Neutrophil (primary cell): ENCODE data around the gene EIF4EBP3.
"Not testable (repeated sequence)": the region's sequence is repeated elsewhere in the genome, so short reads cannot be mapped to it uniquely, and the experiment has no call there.

ENCODE experiments used
- H3K27ac ChIP-seq: fragments of 200-600 bp; sonication (generic); 2 replicates; pipeline ENCODE4 v1.5.1; 2016; ENCODE audit warnings: mild to moderate bottlenecking, moderate library complexity
- H3K27me3 ChIP-seq: fragments of 200-600 bp; sonication (generic); 2 replicates; pipeline ENCODE4 v1.6.0; 2016; ENCODE audit warnings: mild to moderate bottlenecking
- H3K36me3 ChIP-seq: fragments of 200-600 bp; sonication (generic); 2 replicates; pipeline ENCODE4 v1.5.1; 2017
- H3K4me1 ChIP-seq, 2 experiments: fragments of 200-600 bp in 1 of 2; sonication (generic) in 1 of 2; 1 replicate in 1 of 2; 2 replicates in 1 of 2; pipeline versions ENCODE4 v1.5.1 to v1.6.1; 2013 to 2016; ENCODE audit warnings: low read depth in 1 of 2, low read length in 1 of 2, mild to moderate bottlenecking in 1 of 2, moderate library complexity in 1 of 2; ENCODE audit not compliant: control insufficient read depth in 1 of 2, insufficient read depth in 1 of 2
- H3K4me3 ChIP-seq, 2 experiments: fragments of 200-600 bp in 1 of 2; sonication (generic) in 1 of 2; 1 replicate in 1 of 2; 2 replicates in 1 of 2; pipeline ENCODE4 v1.5.1; 2013 to 2016; ENCODE audit warnings: low read depth in 1 of 2, low read length in 1 of 2, mild to moderate bottlenecking in 1 of 2, moderate library complexity in 1 of 2
- H3K9me3 ChIP-seq: fragments of 200-600 bp; sonication (generic); 2 replicates; pipeline ENCODE4 v1.5.1; 2016
- TF ChIP-seq, protein P1 (sequence below): fragments of 200-600 bp; sonication (generic); IDR thresholded peaks from 2 replicates; pipeline ENCODE4 v1.5.1; 2016; ENCODE audit warnings: antibody characterized with exemption

The EIF4EBP3 gene

GRCh38 chr5:140587495-140587894, 40.0 kb downstream of the EIF4EBP3 start:
- Histone ChIP-seq H3K27me3 (no peaks in the 10 kb centered on the region), H3K36me3 (no peaks in the 10 kb centered on the region), H3K27ac (peak overlapping the region; percentile 28), H3K9me3 (no peaks in the 10 kb centered on the region), H3K4me1 (peaks cover 51 to 53% of the 10 kb centered on the region in 2 experiments), H3K4me3 (no peak overlapping the region)
- TF ChIP-seq, protein P1, sequence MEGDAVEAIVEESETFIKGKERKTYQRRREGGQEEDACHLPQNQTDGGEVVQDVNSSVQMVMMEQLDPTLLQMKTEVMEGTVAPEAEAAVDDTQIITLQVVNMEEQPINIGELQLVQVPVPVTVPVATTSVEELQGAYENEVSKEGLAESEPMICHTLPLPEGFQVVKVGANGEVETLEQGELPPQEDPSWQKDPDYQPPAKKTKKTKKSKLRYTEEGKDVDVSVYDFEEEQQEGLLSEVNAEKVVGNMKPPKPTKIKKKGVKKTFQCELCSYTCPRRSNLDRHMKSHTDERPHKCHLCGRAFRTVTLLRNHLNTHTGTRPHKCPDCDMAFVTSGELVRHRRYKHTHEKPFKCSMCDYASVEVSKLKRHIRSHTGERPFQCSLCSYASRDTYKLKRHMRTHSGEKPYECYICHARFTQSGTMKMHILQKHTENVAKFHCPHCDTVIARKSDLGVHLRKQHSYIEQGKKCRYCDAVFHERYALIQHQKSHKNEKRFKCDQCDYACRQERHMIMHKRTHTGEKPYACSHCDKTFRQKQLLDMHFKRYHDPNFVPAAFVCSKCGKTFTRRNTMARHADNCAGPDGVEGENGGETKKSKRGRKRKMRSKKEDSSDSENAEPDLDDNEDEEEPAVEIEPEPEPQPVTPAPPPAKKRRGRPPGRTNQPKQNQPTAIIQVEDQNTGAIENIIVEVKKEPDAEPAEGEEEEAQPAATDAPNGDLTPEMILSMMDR, result no peak

DNA sequence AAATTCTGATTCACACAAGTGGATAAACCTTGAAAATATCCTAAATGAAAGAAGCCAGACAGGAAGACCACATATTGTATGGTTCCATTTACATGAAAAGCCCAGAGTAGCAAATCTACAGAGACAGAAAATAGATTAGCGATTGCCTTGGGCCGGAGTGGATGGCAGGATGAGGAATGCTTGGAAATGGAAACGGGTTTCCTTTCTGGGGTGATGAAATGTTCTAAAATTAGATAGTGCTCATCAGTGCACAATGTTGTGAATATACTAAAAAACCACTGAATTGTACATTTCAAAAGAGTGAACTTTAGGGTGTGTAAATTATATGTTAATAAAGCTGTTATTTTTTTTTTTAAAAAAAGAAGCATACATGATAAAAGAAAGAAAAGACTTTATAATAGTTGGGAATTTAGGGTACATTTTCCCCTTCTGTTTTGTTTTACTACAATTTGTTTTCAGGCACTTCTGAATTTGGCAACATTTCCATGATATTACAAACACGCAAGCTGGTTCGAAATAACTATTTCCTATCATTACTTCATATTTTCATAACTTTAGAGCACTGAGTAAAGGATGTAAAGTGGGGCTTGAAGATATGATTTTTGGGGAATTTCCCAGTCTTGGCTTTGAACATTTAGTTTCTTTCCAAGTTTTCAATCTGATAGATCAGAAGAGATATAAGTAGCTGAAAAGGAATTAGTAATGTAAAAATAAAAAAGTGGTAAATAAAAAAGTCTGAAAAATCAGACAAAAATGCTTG, 41.0 kb downstream of the EIF4EBP3 start:
- Histone ChIP-seq H3K27me3 (no peaks in the 10 kb centered on the region), H3K36me3 (no peaks in the 10 kb centered on the region), H3K27ac (peak overlapping the region; percentile 95), H3K4me1 (peaks cover 56 to 58% of the 10 kb centered on the region in 2 experiments), H3K9me3 (no peaks in the 10 kb centered on the region), H3K4me3 (peak overlapping the region; percentile 31 to 42)
- TF ChIP-seq, protein P1, result no peak

DNA sequence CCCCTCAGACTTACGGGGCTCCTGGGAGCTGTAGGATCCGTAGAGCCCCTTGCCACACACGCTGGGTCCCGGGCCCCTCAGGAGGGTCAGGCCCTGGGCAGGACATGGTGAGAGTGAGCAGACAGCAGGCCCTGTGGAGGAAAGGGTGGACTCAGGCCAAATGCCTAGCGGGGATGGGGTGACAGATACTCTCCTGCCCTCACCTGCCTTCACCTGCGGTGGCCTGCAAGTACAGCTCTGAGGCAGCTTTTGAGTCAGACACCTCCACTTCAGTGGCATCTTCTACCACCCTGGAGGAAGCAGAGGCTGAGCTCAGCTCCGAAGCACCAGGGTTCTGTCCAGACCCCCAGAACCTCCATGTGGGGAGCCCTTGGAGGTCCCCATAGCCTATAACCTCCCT, 43.4 kb downstream of the EIF4EBP3 start:
- peak overlapping the region; percentile 59 to 66 for H3K4me3 ChIP-seq
- TF ChIP-seq, protein P1, result no peak
- no peaks in the 10 kb centered on the region for H3K36me3 ChIP-seq
- H3K9me3 ChIP-seq, result no peaks in the 10 kb centered on the region
- H3K27me3 ChIP-seq, result no peaks in the 10 kb centered on the region
- H3K4me1 ChIP-seq, result peaks cover 79 to 81% of the 10 kb centered on the region in 2 experiments
- H3K27ac ChIP-seq, result peak overlapping the region; percentile 95

DNA sequence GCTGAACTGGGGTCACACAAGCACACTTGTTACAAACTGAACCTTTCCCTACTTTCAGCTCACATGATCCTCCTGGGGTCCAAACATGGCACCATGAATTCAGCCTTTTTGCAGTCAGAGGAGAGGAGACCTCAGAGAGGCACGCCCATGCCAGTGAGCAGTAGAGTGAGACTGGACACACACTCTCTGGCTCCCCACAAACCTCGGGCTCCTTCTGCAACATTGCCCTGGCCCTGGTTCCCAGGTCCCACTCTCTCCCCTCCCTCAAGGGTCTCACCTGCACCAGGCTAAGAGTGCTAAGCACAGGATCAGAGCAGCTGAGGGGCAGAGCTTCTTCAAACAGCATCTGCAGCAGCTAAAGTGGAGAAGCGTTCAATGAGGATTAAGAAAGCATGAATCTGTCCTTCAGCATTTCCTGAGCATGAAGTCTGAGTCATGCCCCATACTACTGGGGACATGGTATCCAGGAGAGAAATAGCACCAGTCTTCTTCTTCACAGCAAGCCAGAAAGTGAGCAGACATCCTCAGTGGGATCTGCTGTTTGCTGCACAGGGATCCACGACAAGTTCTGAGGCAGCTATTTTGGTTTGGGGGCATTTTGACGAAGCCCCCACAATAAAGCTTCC, 44.4 kb downstream of the EIF4EBP3 start:
- Histone ChIP-seq H3K4me3 (peak overlapping the region; percentile 59 to 66), H3K36me3 (no peaks in the 10 kb centered on the region), H3K9me3 (no peaks in the 10 kb centered on the region), H3K27ac (peak overlapping the region; percentile 95), H3K4me1 (peaks cover 89 to 91% of the 10 kb centered on the region in 2 experiments), H3K27me3 (no peaks in the 10 kb centered on the region)
- TF ChIP-seq, protein P1, result no peak

GRCh38 chr5:140593070-140593469, 45.6 kb downstream of the EIF4EBP3 start:
- H3K27me3 ChIP-seq, H3K9me3 ChIP-seq, H3K4me3 ChIP-seq, H3K36me3 ChIP-seq: not testable (repeated sequence)
- H3K27ac ChIP-seq, result peak overlapping the region; percentile 93
- peaks cover 88 to 90% of the 10 kb centered on the region in 2 experiments for H3K4me1 ChIP-seq

DNA sequence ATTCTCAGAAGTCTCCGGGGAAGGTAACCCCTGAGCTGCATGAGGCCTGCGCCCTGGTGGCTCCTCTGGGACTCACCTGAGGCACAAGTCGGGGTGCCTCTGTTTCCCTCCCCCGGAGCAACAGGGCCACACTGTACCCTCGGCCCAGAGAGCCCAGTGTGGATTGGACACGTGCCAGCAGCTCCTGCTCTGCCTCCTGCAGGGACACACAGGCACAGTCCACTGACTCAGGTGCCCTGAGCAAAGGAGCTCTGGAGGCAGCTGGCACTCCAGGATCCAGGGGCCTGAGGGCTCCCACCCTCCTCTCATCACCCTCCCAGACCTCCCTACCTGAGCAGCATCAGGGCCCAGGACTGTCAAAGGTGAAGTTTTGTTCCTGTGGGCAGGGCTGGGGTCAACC, 46.7 kb downstream of the EIF4EBP3 start:
- H3K27ac ChIP-seq, result peak overlapping the region; percentile 93

More for the DNA sequence above, 46.7 kb downstream of the EIF4EBP3 start:
- no peak overlapping the region for H3K4me3 ChIP-seq
- H3K4me1 ChIP-seq, result peaks cover 77 to 79% of the 10 kb centered on the region in 2 experiments
- TF ChIP-seq, protein P1, result no peak
- no peaks in the 10 kb centered on the region for H3K36me3 ChIP-seq
- no peaks in the 10 kb centered on the region for H3K9me3 ChIP-seq
- H3K27me3 ChIP-seq, result no peaks in the 10 kb centered on the region
